GM23248 (cell line): ENCODE measurements around the gene TROAP.

Experiments
- EZH2 ChIP-seq: fragments of 200-600 bp; sonication (generic); IDR thresholded peaks from 2 replicates; pipeline ENCODE4 v1.6.1; 2018; ENCODE audit warnings: antibody characterized with exemption, mild to moderate bottlenecking; ENCODE audit not compliant: insufficient read depth, poor library complexity, severe bottlenecking
- EZH2phosphoT487 ChIP-seq: fragments of 200-600 bp; sonication (generic); IDR thresholded peaks from 2 replicates; pipeline ENCODE4 v1.6.1; 2018; ENCODE audit warnings: antibody characterized with exemption, moderate library complexity, mild to moderate bottlenecking, low read depth; ENCODE audit not compliant: insufficient read depth

GRCh38 chr12:49366652-49367380 is 43.8 kb downstream of the TROAP start:
- TF ChIP-seq EZH2 (no peak), EZH2phosphoT487 (no peak)
